8988T (cell line): ENCODE data around the gene HNRNPM.

ENCODE experiments used
- DNase-seq: peaks from one replicate; pipeline ENCODE4 v3.0.0; 2011

Gene HNRNPM

GRCh38 chr19:8461376-8461775, 16.6 kb downstream of the HNRNPM start:
- DNase-seq: no peak

GRCh38 chr19:8461891-8462290, 17.1 kb downstream of the HNRNPM start:
- DNase-seq: no peak

- DNase-seq: no peak
These were observed 17.8 kb downstream of the HNRNPM start for GRCh38 chr19:8462571-8462970.

GRCh38 chr19:8463365-8463764, 18.6 kb downstream of the HNRNPM start:
- DNase-seq: no peak

GRCh38 chr19:8466018-8466417, 21.2 kb downstream of the HNRNPM start:
- DNase-seq: no peak

- no peak for DNase-seq
These were observed 23.3 kb downstream of the HNRNPM start for GRCh38 chr19:8468124-8468523.

GRCh38 chr19:8468761-8469373, 24.1 kb downstream of the HNRNPM start:
- no peak for DNase-seq

- no peak for DNase-seq
These were observed 25.0 kb downstream of the HNRNPM start for GRCh38 chr19:8469613-8470368.

- DNase-seq: no peak
These were observed 29.1 kb downstream of the HNRNPM start for GRCh38 chr19:8473648-8474476.

- DNase-seq: no peak
These were observed 30.2 kb downstream of the HNRNPM start for GRCh38 chr19:8475005-8475404.

GRCh38 chr19:8476524-8476923, 31.7 kb downstream of the HNRNPM start:
- DNase-seq: no peak

- no peak for DNase-seq
These were observed 33.1 kb downstream of the HNRNPM start for GRCh38 chr19:8477889-8478288.

- DNase-seq: no peak
These were observed 33.8 kb downstream of the HNRNPM start for GRCh38 chr19:8478598-8478997.

GRCh38 chr19:8481201-8481600, 36.4 kb downstream of the HNRNPM start:
- no peak for DNase-seq

GRCh38 chr19:8481616-8482015, 36.8 kb downstream of the HNRNPM start:
- no peak for DNase-seq

- DNase-seq: no peak
These were observed 37.9 kb downstream of the HNRNPM start for GRCh38 chr19:8482696-8483095.

GRCh38 chr19:8483165-8483564, 38.4 kb downstream of the HNRNPM start:
- no peak for DNase-seq

GRCh38 chr19:8484331-8484894, 39.6 kb downstream of the HNRNPM start:
- DNase-seq: no peak

GRCh38 chr19:8485561-8486371, 41.0 kb downstream of the HNRNPM start:
- DNase-seq: no peak

GRCh38 chr19:8486661-8487136, 41.9 kb downstream of the HNRNPM start:
- DNase-seq: no peak

GRCh38 chr19:8487137-8487851, 42.5 kb downstream of the HNRNPM start:
- DNase-seq: no peak

- no peak for DNase-seq
These were observed 43.6 kb downstream of the HNRNPM start for GRCh38 chr19:8488365-8488764.
